ENCODE measurements around the gene OR2T33. TPM values are rescaled to one million over a fixed set of nuclear protein-coding genes. Genes with fewer than 3 reads are reported as not detected.
"Not testable (repeated sequence)": the region's sequence is repeated elsewhere in the genome, so short reads cannot be mapped to it uniquely, and the experiment has no call there.

OR2T33 gene
- total RNA-seq, 4 donors from 2014 or later: 0.69 TPM; not detected in 3

- TF ChIP-seq CTCF (IDR thresholded peaks at IDR 0.05): no peak
- no peak for ATAC-seq (ENCODE audit: low FRiP score)
These were observed 9.6 kb downstream of the OR2T33 start for GRCh38 chr1:248268178-248268577.

GRCh38 chr1:248259309-248259708 lies 18.5 kb downstream of the OR2T33 start:
- not testable (repeated sequence) for ATAC-seq (ENCODE audit: low FRiP score); DNase-seq (ENCODE audit: low spot score)

More at GRCh38 chr1:248268178-248268577, 9.6 kb downstream of the OR2T33 start:
- no peak for DNase-seq (ENCODE audit: low spot score)

- DNase-seq (ENCODE audit: low spot score): no peak
- no peak for TF ChIP-seq CTCF (IDR thresholded peaks at IDR 0.05)
- ATAC-seq (ENCODE audit: low FRiP score): no peak
These were observed 34.6 kb downstream of the OR2T33 start for GRCh38 chr1:248243204-248243603.

GRCh38 chr1:248239478-248239877 lies 38.3 kb downstream of the OR2T33 start:
- DNase-seq (ENCODE audit: low spot score) (no peak), ATAC-seq (ENCODE audit: low FRiP score) (no peak)
- TF ChIP-seq CTCF (IDR thresholded peaks at IDR 0.05): no peak

- ATAC-seq (ENCODE audit: low FRiP score) (no peak), DNase-seq (ENCODE audit: low spot score) (no peak)
- TF ChIP-seq CTCF (IDR thresholded peaks at IDR 0.05): no peak
These were observed 46.7 kb downstream of the OR2T33 start, which contains the start of gene OR2M4 for GRCh38 chr1:248231117-248231516. TSS of gene OR2M4 (plus strand) at chr1:248231417. CDS start at chr1:248238929, 7,512 bp downstream.

GRCh38 chr1:248229360-248229908 lies 48.3 kb downstream of the OR2T33 start:
- no peak for TF ChIP-seq CTCF (IDR thresholded peaks at IDR 0.05)
- no peak for DNase-seq (ENCODE audit: low spot score)
- no peak for ATAC-seq (ENCODE audit: low FRiP score)

GRCh38 chr1:248225537-248225936 lies 52.2 kb downstream of the OR2T33 start:
- DNase-seq (ENCODE audit: low spot score): no peak
- no peak for ATAC-seq (ENCODE audit: low FRiP score)
- no peak for TF ChIP-seq CTCF (IDR thresholded peaks at IDR 0.05)

Other genes starting within 250 kb of the OR2T33 start
- gene OR2L2, start 247.9 kb downstream of the OR2T33 start, total RNA-seq: under 1 TPM in 1 of 4 donors, not detected in 3; 0.19 TPM
- gene OR2L3, start 231.1 kb downstream of the OR2T33 start, total RNA-seq: not detected
- not detected for gene OR2L13, start 182.8 kb downstream of the OR2T33 start, total RNA-seq
- not detected for gene OR2M5, start 132.8 kb downstream of the OR2T33 start, total RNA-seq
- not detected for gene OR2M2, start 103.2 kb downstream of the OR2T33 start, total RNA-seq
- gene OR2M3, start 80.7 kb downstream of the OR2T33 start, total RNA-seq: not detected
- not detected for gene OR2M4, start 46.6 kb downstream of the OR2T33 start, total RNA-seq
- not detected for gene OR2T12, start 25.4 kb upstream of the OR2T33 start, total RNA-seq
- not detected for gene OR2M7, start 46.6 kb upstream of the OR2T33 start, total RNA-seq
- not detected for gene OR14C36, start 70.8 kb upstream of the OR2T33 start, total RNA-seq
- gene OR2T4, start 83.7 kb upstream of the OR2T33 start, total RNA-seq: not detected
- gene OR2T6, start 97.8 kb upstream of the OR2T33 start, total RNA-seq: not detected
- not detected for gene OR2T1, start 125.1 kb upstream of the OR2T33 start, total RNA-seq
- gene OR2T2, start 167.7 kb upstream of the OR2T33 start, total RNA-seq: not detected
- gene OR2T3, start 195.4 kb upstream of the OR2T33 start, total RNA-seq: not detected
- not detected for gene OR2T5, start 210.6 kb upstream of the OR2T33 start, total RNA-seq
- not detected for gene OR2G6, start 230.1 kb upstream of the OR2T33 start, total RNA-seq

All from omental fat pad (tissue), 4 donors.